ENCODE results near the gene QPCTL.

DNA sequence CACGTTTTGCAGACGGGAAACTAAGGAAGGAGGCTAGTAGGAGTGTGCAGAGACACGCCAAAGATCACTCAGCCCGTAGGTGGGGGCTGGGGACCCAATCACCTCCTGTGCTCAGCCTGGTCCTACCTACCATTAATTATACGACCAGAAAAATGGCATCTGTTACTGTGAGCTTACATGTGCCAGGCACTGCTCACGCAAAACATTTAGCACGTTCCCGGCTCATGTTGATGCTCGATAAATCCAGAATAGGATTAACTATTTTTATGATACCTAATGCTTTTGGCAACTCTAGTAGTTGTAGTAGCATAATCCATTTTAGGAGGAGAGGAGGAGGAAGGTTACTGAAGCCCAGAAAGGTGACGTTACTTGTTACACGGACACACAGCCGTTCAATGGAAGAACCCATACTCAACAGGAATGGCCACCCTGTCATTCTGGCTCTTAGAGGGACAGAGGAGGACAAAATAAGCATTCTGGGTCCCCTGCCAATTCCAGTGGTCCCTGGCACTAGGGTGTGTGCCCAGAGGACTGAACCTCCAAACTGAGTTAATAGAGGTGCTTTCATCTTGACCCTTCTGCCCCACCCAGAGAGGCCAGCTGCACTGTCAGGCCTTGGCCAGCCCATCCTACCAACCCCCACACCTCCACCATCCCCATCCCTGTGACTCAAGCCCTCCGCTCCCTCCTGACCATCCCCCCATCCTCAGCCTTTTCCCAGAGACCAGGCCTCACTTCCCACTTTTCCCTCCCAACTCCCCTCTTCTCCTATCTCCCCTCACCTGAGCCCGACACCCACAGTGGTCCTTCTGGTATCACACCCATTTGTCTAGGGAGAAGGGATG is 48.3 kb upstream of the QPCTL start:
- TF ChIP-seq, protein P1, sequence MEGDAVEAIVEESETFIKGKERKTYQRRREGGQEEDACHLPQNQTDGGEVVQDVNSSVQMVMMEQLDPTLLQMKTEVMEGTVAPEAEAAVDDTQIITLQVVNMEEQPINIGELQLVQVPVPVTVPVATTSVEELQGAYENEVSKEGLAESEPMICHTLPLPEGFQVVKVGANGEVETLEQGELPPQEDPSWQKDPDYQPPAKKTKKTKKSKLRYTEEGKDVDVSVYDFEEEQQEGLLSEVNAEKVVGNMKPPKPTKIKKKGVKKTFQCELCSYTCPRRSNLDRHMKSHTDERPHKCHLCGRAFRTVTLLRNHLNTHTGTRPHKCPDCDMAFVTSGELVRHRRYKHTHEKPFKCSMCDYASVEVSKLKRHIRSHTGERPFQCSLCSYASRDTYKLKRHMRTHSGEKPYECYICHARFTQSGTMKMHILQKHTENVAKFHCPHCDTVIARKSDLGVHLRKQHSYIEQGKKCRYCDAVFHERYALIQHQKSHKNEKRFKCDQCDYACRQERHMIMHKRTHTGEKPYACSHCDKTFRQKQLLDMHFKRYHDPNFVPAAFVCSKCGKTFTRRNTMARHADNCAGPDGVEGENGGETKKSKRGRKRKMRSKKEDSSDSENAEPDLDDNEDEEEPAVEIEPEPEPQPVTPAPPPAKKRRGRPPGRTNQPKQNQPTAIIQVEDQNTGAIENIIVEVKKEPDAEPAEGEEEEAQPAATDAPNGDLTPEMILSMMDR (IDR thresholded peaks at IDR 0.05) = no peak
- no peak for TF ChIP-seq POLR2AphosphoS5 (IDR thresholded peaks at IDR 0.05)

Measured in prostate gland (tissue), 2 donors.